ENCODE results near the gene TOR1AIP1.

DNA sequence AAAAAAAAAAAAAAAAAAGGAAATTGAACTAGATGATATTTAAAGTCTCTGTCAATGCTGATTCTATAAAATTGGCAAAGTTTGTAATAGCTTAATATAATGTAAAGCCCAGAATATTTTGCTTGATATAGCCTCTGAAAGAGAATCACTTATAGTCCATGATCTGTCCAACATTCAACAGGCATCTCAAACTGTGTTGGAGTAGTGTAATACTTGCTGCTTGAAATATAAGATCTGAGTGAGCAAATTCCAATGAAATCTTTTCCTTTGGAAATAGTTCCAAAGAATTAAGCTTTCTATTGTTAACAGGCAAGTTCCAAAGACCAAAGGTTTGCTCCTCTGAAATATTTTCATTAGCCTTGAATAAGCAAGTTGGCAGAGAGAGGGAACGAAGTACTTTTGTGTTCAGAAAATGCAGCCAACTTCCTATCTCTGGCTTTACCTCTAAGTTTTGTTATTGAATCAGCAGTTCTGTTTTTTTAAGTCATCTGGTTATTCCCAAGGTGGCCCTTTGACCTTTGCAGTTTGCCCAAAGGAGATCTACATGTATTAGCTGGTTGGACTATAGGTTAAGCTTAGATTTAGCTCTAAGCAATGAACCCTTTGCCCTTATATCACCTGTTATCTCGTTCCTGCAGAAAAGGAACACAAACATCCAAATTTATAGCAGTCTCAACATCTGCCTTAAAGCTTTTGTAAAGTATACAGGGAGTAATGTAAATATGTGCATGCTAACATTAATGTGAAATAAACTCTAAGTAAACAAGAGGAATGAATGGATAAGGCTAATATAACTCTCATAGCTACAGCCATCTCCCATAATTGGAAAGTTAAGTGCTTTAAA is 48.1 kb downstream of the TOR1AIP1 start:
- TF ChIP-seq, protein P1, sequence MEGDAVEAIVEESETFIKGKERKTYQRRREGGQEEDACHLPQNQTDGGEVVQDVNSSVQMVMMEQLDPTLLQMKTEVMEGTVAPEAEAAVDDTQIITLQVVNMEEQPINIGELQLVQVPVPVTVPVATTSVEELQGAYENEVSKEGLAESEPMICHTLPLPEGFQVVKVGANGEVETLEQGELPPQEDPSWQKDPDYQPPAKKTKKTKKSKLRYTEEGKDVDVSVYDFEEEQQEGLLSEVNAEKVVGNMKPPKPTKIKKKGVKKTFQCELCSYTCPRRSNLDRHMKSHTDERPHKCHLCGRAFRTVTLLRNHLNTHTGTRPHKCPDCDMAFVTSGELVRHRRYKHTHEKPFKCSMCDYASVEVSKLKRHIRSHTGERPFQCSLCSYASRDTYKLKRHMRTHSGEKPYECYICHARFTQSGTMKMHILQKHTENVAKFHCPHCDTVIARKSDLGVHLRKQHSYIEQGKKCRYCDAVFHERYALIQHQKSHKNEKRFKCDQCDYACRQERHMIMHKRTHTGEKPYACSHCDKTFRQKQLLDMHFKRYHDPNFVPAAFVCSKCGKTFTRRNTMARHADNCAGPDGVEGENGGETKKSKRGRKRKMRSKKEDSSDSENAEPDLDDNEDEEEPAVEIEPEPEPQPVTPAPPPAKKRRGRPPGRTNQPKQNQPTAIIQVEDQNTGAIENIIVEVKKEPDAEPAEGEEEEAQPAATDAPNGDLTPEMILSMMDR (IDR thresholded peaks at IDR 0.05) = no peak
- TF ChIP-seq POLR2A (IDR thresholded peaks at IDR 0.05) = no peak
- TF ChIP-seq EP300 (IDR thresholded peaks at IDR 0.05) = no peak
- TF ChIP-seq POLR2AphosphoS5 (IDR thresholded peaks at IDR 0.05) = no peak
